ENCODE data around the gene NEK7. TPM values are rescaled to one million over a fixed set of nuclear protein-coding genes. Genes with fewer than 3 reads are reported as not detected.

Gene NEK7
- total and polyA plus RNA-seq, 2 of the 4 experiments (the other 2 are of a cell fraction) = 89.0 to 467 TPM

DNA sequence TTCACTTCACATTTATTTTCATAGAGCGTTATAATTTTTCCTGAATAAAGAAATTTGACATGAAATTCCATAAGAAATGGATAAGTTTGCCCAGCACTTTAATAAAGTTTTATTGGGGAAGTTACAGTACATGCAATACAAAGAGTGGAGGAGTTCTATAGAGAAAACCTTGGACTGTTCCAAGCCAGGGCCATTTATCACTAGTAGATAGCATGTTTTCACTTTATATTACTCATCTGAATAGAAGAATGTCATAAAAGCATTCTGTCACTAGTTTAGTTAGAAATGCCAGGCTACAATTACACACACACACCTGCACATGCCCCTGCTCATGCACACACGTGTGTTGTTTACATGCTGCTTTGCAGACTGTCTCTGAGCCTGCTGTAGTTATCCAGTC, 123.3 kb downstream of the NEK7 start:
- in situ Hi-C loops (cut with MboI; ENCODE audit: low sequenced_read_pairs) (no loop called here), dilution Hi-C loops (cut with HindIII; ENCODE audit: low sequenced_read_pairs, unreplicated experiment) (no loop called here), intact Hi-C loops (cut with micrococcal nuclease) (loop anchor here (10.0 kb wide), 1 partner anchor 405 kb away; no protein-coding TSS in a partner anchor)
- H3K36me3 ChIP-seq (ENCODE audit: control insufficient read depth, insufficient read depth, low read length) = peaks cover 1% of the 10 kb centered on the region; the same call in 1 of the 2 replicates
- H3K27ac ChIP-seq (ENCODE audit: insufficient read depth, low read length) = no peak overlapping the region
- H3K18ac ChIP-seq (ENCODE audit: low read depth, low read length) = no peak overlapping the region
- no peak overlapping the region; a peak in 1 of 4 replicates for H4K8ac ChIP-seq (ENCODE audit: low read depth in 2 of 2, low read length in 2 of 2)
- TF ChIP-seq MXI1 (IDR thresholded peaks at IDR 0.05; ENCODE audit: borderline replicate concordance, low read depth, low read length) (no peak), CHD1 (IDR thresholded peaks at IDR 0.05; ENCODE audit: low read depth, low read length) (no peak), MAFK (IDR thresholded peaks at IDR 0.05; ENCODE audit: low read depth, low read length) (no peak), CTCF (conservative IDR thresholded peaks at IDR 0.05; ENCODE audit: low read depth, low read length) (no peak), USF2 (IDR thresholded peaks at IDR 0.05; ENCODE audit: low read depth, low read length) (no peak), RCOR1 (IDR thresholded peaks at IDR 0.05; ENCODE audit: insufficient replicate concordance, low read length) (no peak), MAZ (IDR thresholded peaks at IDR 0.05; ENCODE audit: borderline replicate concordance, low read depth, low read length) (no peak), RFX5 (IDR thresholded peaks at IDR 0.05; ENCODE audit: low read depth, low read length) (no peak), BHLHE40 (IDR thresholded peaks at IDR 0.05; ENCODE audit: low read depth, low read length) (no peak), FOS (IDR thresholded peaks at IDR 0.05; ENCODE audit: low read depth, low read length) (no peak), NFE2L2 (IDR thresholded peaks at IDR 0.05; ENCODE audit: low read depth, low read length) (no peak), SMC3 (IDR thresholded peaks at IDR 0.05; ENCODE audit: low read depth, low read length) (no peak), POLR2A (IDR thresholded peaks at IDR 0.05; ENCODE audit: low read depth, low read length) (no peak), CEBPB (IDR thresholded peaks at IDR 0.05; ENCODE audit: low read depth, low read length) (no peak), RAD21 (IDR thresholded peaks at IDR 0.05; ENCODE audit: low read length) (no peak)
- peaks cover 6% of the 10 kb centered on the region for H3K9me1 ChIP-seq (ENCODE audit: insufficient read depth, low read length)
- 0 out of 2 replicates have a peak overlapping the region, but pooled peaks have one; percentile 33 for H3K23ac ChIP-seq (ENCODE audit: low read depth, low read length)
- H4K20me1 ChIP-seq (ENCODE audit: insufficient read depth, low read length) = no peaks in the 10 kb centered on the region
- no peak overlapping the region for H3K56ac ChIP-seq (ENCODE audit: extremely low read depth, insufficient read depth, low read length)
- no TSS peak for BruUV-seq (replicated peaks)
- H2BK15ac ChIP-seq (ENCODE audit: low read depth, low read length) = no peak overlapping the region
- H3K9ac ChIP-seq (ENCODE audit: low read depth, low read length) = no peak overlapping the region
- H2AFZ ChIP-seq (replicated peaks; ENCODE audit: low read length, poor library complexity) = no peak overlapping the region
- ChIA-PET POLR2A (ENCODE audit: unreplicated experiment) (no interaction called here), CTCF (no interaction called here)
- H2BK120ac ChIP-seq (ENCODE audit: low read depth, low read length) = no peak overlapping the region
- no peak overlapping the region for H4K5ac ChIP-seq (ENCODE audit: low read depth, low read length)
- WGBS, 2 experiments (ENCODE audit: extremely low coverage in 2 of 2, insufficient read length in 1 of 2) = 100% methylated on average over 1 of the region's 2 CpGs; no CpG with 5 or more reads in 1 of the 2 experiments
- H3K4me3 ChIP-seq (ENCODE audit: insufficient read depth, low read depth, low read length) = no peak overlapping the region
- H3K27me3 ChIP-seq (ENCODE audit: control insufficient read depth, insufficient read depth, low read length) = no peaks in the 10 kb centered on the region
- H2AK5ac ChIP-seq (ENCODE audit: low read depth, low read length) = no peak overlapping the region
- no peak overlapping the region for H3K14ac ChIP-seq (replicated peaks; ENCODE audit: low read depth, low read length)
- no peak overlapping the region for H2AK9ac ChIP-seq (replicated peaks; ENCODE audit: low read depth, low read length, poor library complexity)
- no peak overlapping the region for H2BK5ac ChIP-seq (ENCODE audit: low read depth, low read length, poor library complexity, severe bottlenecking)
- H3K79me1 ChIP-seq (ENCODE audit: low read depth in 1 of 2, low read length in 2 of 2) = peaks cover 6 to 22% of the 10 kb centered on the region in 2 experiments
- H4K91ac ChIP-seq (ENCODE audit: insufficient read depth, low read depth, low read length) = no peak overlapping the region
- no peak for ATAC-seq (ENCODE audit: low read depth)
- DNase-seq = no peak
- H3K4me1 ChIP-seq (ENCODE audit: control insufficient read depth, insufficient read depth, low read length) = peaks cover 6% of the 10 kb centered on the region
- no peak overlapping the region for H2BK20ac ChIP-seq (ENCODE audit: low read depth, low read length)
- H3K4me2 ChIP-seq (ENCODE audit: low read depth, low read length) = no peak overlapping the region
- H3K4ac ChIP-seq (ENCODE audit: low read depth, low read length) = no peak overlapping the region
- H3K9me3 ChIP-seq (ENCODE audit: control insufficient read depth, insufficient read depth, low read length) = no peaks in the 10 kb centered on the region
